A549 (cell line): Measurements from ENCODE around the gene LILRB4.
"Not testable (repeated sequence)": the region's sequence is repeated elsewhere in the genome, so short reads cannot be mapped to it uniquely, and the experiment has no call there.

Source experiments
- CEBPB ChIP-seq, 2 experiments: fragments of >200 bp in 1 of 2; sonication (Bioruptor Twin) in 1 of 2; formaldehyde crosslinking in 1 of 2; IDR thresholded peaks; 2 replicates each; pipeline ENCODE4 v1.6.1; 2012 to 2016
- JUN ChIP-seq, 2 experiments: fragments of >200 bp; sonication (Bioruptor Twin); formaldehyde crosslinking; IDR thresholded peaks; 2 replicates in 1 of 2; 3 replicates in 1 of 2; pipeline ENCODE4 v1.6.1; 2016 to 2017
- JUNB ChIP-seq: fragments of >200 bp; sonication (Bioruptor Twin); formaldehyde crosslinking; IDR thresholded peaks from 2 replicates; pipeline ENCODE4 v1.6.1; 2016
- NR3C1 ChIP-seq: fragments of >200 bp; sonication (Bioruptor Twin); formaldehyde crosslinking; IDR thresholded peaks from 3 replicates; pipeline ENCODE4 v1.6.1; 2017
- POLR2A ChIP-seq: IDR thresholded peaks from 2 replicates; pipeline ENCODE4 v1.6.1; 2012; ENCODE audit warnings: mild to moderate bottlenecking, low read length
- TF ChIP-seq, protein P1 (sequence below): fragments of >200 bp; sonication (Bioruptor Twin); formaldehyde crosslinking; IDR thresholded peaks from 3 replicates; pipeline ENCODE4 v1.5.1; 2016

DNA sequence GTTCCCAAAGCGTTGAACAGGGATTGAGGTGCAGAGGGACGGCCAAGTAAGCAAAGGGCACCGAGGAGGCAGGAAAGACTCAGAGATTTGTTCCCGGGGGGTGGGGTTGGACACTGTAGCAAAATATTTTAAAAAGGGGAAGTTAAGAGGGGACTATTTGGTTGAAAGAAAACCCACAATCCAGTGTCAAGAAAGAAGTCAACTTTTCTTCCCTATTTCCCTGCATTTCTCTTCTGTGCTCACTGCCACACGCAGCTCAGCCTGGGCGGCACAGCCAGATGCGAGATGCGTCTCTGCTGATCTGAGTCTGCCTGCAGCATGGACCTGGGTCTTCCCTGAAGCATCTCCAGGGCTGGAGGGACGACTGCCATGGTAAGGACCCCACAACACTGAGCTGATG, 32.5 kb upstream of the LILRB4 start, which contains the start of gene LILRB1:
- TF ChIP-seq NR3C1; POLR2A; JUNB; JUN (IDR thresholded peaks at IDR 0.05); CEBPB (IDR thresholded peaks at IDR 0.05): not testable (repeated sequence)
- TF ChIP-seq, protein P1, sequence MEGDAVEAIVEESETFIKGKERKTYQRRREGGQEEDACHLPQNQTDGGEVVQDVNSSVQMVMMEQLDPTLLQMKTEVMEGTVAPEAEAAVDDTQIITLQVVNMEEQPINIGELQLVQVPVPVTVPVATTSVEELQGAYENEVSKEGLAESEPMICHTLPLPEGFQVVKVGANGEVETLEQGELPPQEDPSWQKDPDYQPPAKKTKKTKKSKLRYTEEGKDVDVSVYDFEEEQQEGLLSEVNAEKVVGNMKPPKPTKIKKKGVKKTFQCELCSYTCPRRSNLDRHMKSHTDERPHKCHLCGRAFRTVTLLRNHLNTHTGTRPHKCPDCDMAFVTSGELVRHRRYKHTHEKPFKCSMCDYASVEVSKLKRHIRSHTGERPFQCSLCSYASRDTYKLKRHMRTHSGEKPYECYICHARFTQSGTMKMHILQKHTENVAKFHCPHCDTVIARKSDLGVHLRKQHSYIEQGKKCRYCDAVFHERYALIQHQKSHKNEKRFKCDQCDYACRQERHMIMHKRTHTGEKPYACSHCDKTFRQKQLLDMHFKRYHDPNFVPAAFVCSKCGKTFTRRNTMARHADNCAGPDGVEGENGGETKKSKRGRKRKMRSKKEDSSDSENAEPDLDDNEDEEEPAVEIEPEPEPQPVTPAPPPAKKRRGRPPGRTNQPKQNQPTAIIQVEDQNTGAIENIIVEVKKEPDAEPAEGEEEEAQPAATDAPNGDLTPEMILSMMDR, result not testable (repeated sequence)
